Psoas muscle (tissue), 8 donors: ENCODE results near the gene RPS6KA2. TPM values are rescaled to one million over a fixed set of nuclear protein-coding genes. Genes with fewer than 3 reads are reported as not detected.

Experiments
- ATAC-seq, 4 donors: fragments of 200-7000 bp; cut with Tn5 transposase; one replicate each; pipeline ENCODE4 v1.9.1; 2020; ENCODE audit warnings: moderate library complexity in 3 of 4, mild to moderate bottlenecking in 2 of 4
- DNase-seq, 2 donors: peaks; one replicate each; pipeline ENCODE4 v3.0.0-alpha.2; 2020
- H3K27ac ChIP-seq: fragments of 200-600 bp; one replicate; pipeline ENCODE4 v1.8.0; 2022
- H3K27me3 ChIP-seq, 3 donors: fragments of 200-600 bp in 1 of 3; one replicate each; pipeline versions ENCODE4 v1.6.1 to v1.8.0; 2013 to 2022; ENCODE audit warnings: low read length in 2 of 3, mild to moderate bottlenecking in 2 of 3, moderate library complexity in 1 of 3; ENCODE audit not compliant: insufficient read depth in 3 of 3
- H3K36me3 ChIP-seq, 2 donors: fragments of 200-600 bp in 1 of 2; one replicate each; pipeline versions ENCODE4 v1.6.1 to v1.8.0; 2013 to 2022; ENCODE audit warnings: low read depth in 1 of 2, mild to moderate bottlenecking in 1 of 2, moderate library complexity in 1 of 2; ENCODE audit not compliant: insufficient read depth in 1 of 2
- H3K4me1 ChIP-seq: fragments of 200-600 bp; one replicate; pipeline ENCODE4 v1.8.0; 2022
- H3K4me3 ChIP-seq: fragments of 200-600 bp; one replicate; pipeline ENCODE4 v1.8.0; 2022; ENCODE audit warnings: mild to moderate bottlenecking
- H3K9me3 ChIP-seq: fragments of 200-600 bp; one replicate; pipeline ENCODE4 v1.8.0; 2022
- CTCF ChIP-seq: fragments of 200-600 bp; IDR thresholded peaks from one replicate; pipeline ENCODE4 v1.8.0; 2022; ENCODE audit warnings: antibody characterized with exemption
- WGBS, 3 donors: extraction: QIAGEN DNeasy Blood & Tissue Kit; methylation state at CpG; one replicate each; pipeline versions ENCODE4 v1.1.6 to v1.1.7; 2013; 5-methylcytosine and 5-hydroxymethylcytosine counted together
- intact Hi-C, 2 donors: fragments of 100-400 bp; cut with DNase I; formaldehyde crosslinking; loops; one replicate each; pipeline versions ENCODE4 v1.11.0 to v1.14.2; 2022
- polyA plus RNA-seq, 3 donors: library from polyadenylated mRNA; stranded (reverse); fragments of 200-250 nt; gene quantifications; one replicate each; pipeline ENCODE4 v1.2.3, GENCODE V29; 2013
- total RNA-seq, 4 donors: library from RNA; stranded (reverse); fragmentation: NEBNext Ultra II Directional in 2 of 4; extraction: Animal tissue kit (Norgen Biotek cat#: 25700) in 2 of 4; gene quantifications; one replicate each; pipeline versions ENCODE4 v1.2.1 to v1.2.4, GENCODE V29; 2021 to 2023
- donor health status: healthy with polysubstance abuse.
- donor health status: DM: no; HTN: no; CAD: no; lungs with moderate emphysema.
- donor health status: Bipolar disorder and iron deficiency.
- donor health status: healthy.
- donor health status: DM: yes; HTN: yes; CAD: no.
- donor health status: DM: no; HTN: no; CAD: no.
- donor health status: DM: no; HTN: no; CAD: no.
- donor health status: DM: yes; HTN: yes; CAD: no.

The RPS6KA2 gene
- total and polyA plus RNA-seq, 7 donors, result 7.8 to 40.4 (median 20.0) TPM

GRCh38 chr6:166598441-166599138 is 28.5 kb downstream of the RPS6KA2 start:
- 68 to 79% (median 73%) methylated on average over 11 of the region's 11 CpGs for WGBS, 3 donors
- no peak for TF ChIP-seq CTCF
- Histone ChIP-seq H3K27me3 (no peaks in the 10 kb centered on the region), H3K27ac (peak overlapping the region; percentile 58), H3K36me3 (peaks cover 2 to 5% of the 10 kb centered on the region in 2 donors), H3K4me1 (no peaks in the 10 kb centered on the region), H3K4me3 (no peak overlapping the region), H3K9me3 (no peaks in the 10 kb centered on the region)
- intact Hi-C loops, result no loop called here
- peak in 3 of 4 donors; percentile 57 to 77 (median 62) for ATAC-seq
- peak in 1 of 2 donors; percentile 50 for DNase-seq

GRCh38 chr6:166597711-166598440 is 29.2 kb downstream of the RPS6KA2 start:
- intact Hi-C loops, result no loop called here
- H3K4me1 ChIP-seq, result no peaks in the 10 kb centered on the region
- WGBS, 3 donors, result 71 to 80% (median 76%) methylated on average over 10 of the region's 10 CpGs

GRCh38 chr6:166596776-166597507 is 30.1 kb downstream of the RPS6KA2 start:
- Histone ChIP-seq H3K27me3 (no peaks in the 10 kb centered on the region), H3K9me3 (no peaks in the 10 kb centered on the region), H3K4me1 (peaks cover 6% of the 10 kb centered on the region), H3K4me3 (no peak overlapping the region), H3K27ac (peak overlapping the region; percentile 7), H3K36me3 (peaks cover 2 to 5% of the 10 kb centered on the region in 2 donors)
- DNase-seq (no peak), ATAC-seq (no peak)
- 88 to 93% (median 91%) methylated on average over 15 of the region's 15 CpGs for WGBS, 3 donors
- intact Hi-C loops, result no loop called here
- no peak for TF ChIP-seq CTCF

More at GRCh38 chr6:166597711-166598440, 29.2 kb downstream of the RPS6KA2 start:
- no peak overlapping the region for H3K4me3 ChIP-seq
- no peaks in the 10 kb centered on the region for H3K9me3 ChIP-seq
- H3K27ac ChIP-seq, result peak overlapping the region; percentile 30
- ATAC-seq (no peak), DNase-seq (no peak)
- no peaks in the 10 kb centered on the region for H3K27me3 ChIP-seq
- H3K36me3 ChIP-seq, result peaks cover 2 to 5% of the 10 kb centered on the region in 2 donors
- no peak for TF ChIP-seq CTCF

- H3K9me3 ChIP-seq, result no peaks in the 10 kb centered on the region
- no peak for TF ChIP-seq CTCF
- no peak overlapping the region for H3K27ac ChIP-seq
- H3K4me1 ChIP-seq, result peaks cover 8% of the 10 kb centered on the region
- no peak for ATAC-seq
- no peak for DNase-seq
- intact Hi-C loops, result no loop called here
- peaks cover 2 to 5% of the 10 kb centered on the region in 2 donors for H3K36me3 ChIP-seq
- 92 to 98% (median 92%) methylated on average over 6 of the region's 6 CpGs for WGBS, 3 donors
- no peaks in the 10 kb centered on the region for H3K27me3 ChIP-seq
- H3K4me3 ChIP-seq, result no peak overlapping the region
Observed at GRCh38 chr6:166595949-166596348, 31.1 kb downstream of the RPS6KA2 start.
